ENCODE results near the gene C1orf21.
A peak's percentile ranks its signal among the peaks of the same experiment; 100 is the strongest.

The C1orf21 gene

GRCh38 chr1:184650177-184650866 is 263.5 kb downstream of the C1orf21 start:
- no peak for DNase-seq (ENCODE audit: low read depth, low spot score)

- no peak for DNase-seq (ENCODE audit: low read depth, low spot score)
Measured at GRCh38 chr1:184655185-184655584, 268.4 kb downstream of the C1orf21 start.

- DNase-seq (ENCODE audit: low read depth, low spot score) = no peak
Measured at GRCh38 chr1:184656221-184656620, 269.4 kb downstream of the C1orf21 start.

- DNase-seq (ENCODE audit: low read depth, low spot score) = no peak
Measured at GRCh38 chr1:184658055-184658454, 271.2 kb downstream of the C1orf21 start.

GRCh38 chr1:184660462-184661191 is 273.8 kb downstream of the C1orf21 start:
- no peak for DNase-seq (ENCODE audit: low read depth, low spot score)

- no peak for DNase-seq (ENCODE audit: low read depth, low spot score)
Measured at GRCh38 chr1:184661801-184662200, 275.0 kb downstream of the C1orf21 start.

GRCh38 chr1:184664042-184664660 is 277.3 kb downstream of the C1orf21 start:
- peak; percentile 16 for DNase-seq (ENCODE audit: low read depth, low spot score)

- DNase-seq (ENCODE audit: low read depth, low spot score) = no peak
Measured at GRCh38 chr1:184664661-184665060, 277.8 kb downstream of the C1orf21 start.

GRCh38 chr1:184665360-184665759 is 278.5 kb downstream of the C1orf21 start:
- no peak for DNase-seq (ENCODE audit: low read depth, low spot score)

- DNase-seq (ENCODE audit: low read depth, low spot score) = no peak
Measured at GRCh38 chr1:184669391-184669790, 282.6 kb downstream of the C1orf21 start.

- no peak for DNase-seq (ENCODE audit: low read depth, low spot score)
Measured at GRCh38 chr1:184672013-184672726, 285.3 kb downstream of the C1orf21 start.

GRCh38 chr1:184673305-184673704 is 286.5 kb downstream of the C1orf21 start:
- no peak for DNase-seq (ENCODE audit: low read depth, low spot score)

- DNase-seq (ENCODE audit: low read depth, low spot score) = no peak
Measured at GRCh38 chr1:184677344-184677743, 290.5 kb downstream of the C1orf21 start.

Data from brain pericyte (primary cell).